GM21423 (cell line): ENCODE results near the gene PARD6A.

Source experiments
- ATAC-seq: cut with Tn5 transposase; IDR thresholded peaks from one replicate; pipeline ENCODE4 v1.9.1; 2021; ENCODE audit warnings: mild to moderate bottlenecking, moderate library complexity; ENCODE audit not compliant: unreplicated experiment

Gene PARD6A

DNA sequence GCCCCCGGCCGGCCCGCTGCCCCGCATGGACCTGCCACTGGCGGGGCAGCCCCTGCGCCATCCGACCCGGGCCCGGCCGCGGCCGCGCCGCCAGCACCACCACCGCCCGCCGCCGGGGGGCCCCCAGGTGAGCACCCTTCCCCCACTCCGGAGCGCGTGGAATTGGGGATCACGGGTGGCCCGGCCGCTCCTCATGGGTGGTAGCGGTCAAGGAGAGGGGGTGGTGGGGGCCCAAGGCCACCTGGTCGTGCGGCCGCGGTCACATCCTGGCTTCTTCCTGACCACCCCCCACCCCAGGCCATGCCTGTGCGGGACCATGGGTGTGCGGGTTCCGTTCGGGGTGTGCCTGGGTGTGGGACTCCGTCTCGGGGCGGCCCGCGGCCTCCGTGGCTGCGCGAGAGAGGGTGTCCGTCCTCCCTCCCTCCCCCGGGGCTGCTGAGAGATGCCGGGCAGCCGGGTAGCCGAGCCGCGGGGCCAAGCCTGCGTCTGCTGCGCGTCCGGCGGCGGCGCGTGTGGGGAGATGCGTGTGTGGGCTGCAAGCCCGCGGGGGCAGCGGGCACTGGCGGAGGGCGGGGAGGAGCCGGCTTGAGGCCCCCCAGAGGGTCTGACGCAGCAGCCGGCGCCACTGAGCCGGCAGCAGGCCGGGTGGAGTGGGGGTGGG, 7.5 kb upstream of the PARD6A start:
- ATAC-seq = no peak

- ATAC-seq = no peak
Measured at GRCh38 chr16:67653789-67654402, 6.9 kb upstream of the PARD6A start.

GRCh38 chr16:67654403-67654911, 6.3 kb upstream of the PARD6A start:
- ATAC-seq = no peak

GRCh38 chr16:67655363-67655762, 5.4 kb upstream of the PARD6A start:
- ATAC-seq = no peak

DNA sequence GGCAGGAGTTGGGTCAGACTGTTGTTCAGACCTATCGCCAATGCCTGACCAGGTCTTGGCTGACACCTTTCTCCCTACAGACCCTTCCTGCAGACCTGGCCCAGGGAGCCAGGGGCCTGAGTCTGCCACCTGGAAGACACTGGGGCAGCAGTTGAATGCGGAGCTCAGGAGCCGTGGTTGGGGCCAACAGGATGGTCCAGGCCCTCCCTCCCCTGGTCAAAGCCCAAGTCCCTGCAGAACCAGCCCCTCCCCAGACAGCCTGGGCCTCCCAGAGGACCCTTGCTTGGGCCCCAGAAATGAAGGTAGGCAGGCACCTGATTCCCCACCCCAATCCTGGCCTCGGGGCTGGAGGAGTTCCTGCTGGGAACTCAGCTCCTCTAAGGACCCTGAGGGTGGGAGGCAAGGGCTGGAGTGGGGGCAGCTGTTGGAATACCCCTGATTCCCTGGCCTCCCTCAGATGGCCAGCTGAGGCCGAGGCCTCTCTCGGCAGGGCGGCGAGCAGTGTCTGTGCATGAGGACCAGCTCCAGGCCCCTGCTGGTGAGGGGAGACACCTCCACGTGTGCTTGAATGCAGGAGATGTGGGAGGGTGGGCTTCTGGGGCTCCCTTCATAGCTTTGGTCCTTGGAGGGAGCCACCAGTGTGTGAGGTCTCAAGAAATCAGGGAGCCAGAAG, 4.3 kb upstream of the PARD6A start:
- ATAC-seq = no peak

DNA sequence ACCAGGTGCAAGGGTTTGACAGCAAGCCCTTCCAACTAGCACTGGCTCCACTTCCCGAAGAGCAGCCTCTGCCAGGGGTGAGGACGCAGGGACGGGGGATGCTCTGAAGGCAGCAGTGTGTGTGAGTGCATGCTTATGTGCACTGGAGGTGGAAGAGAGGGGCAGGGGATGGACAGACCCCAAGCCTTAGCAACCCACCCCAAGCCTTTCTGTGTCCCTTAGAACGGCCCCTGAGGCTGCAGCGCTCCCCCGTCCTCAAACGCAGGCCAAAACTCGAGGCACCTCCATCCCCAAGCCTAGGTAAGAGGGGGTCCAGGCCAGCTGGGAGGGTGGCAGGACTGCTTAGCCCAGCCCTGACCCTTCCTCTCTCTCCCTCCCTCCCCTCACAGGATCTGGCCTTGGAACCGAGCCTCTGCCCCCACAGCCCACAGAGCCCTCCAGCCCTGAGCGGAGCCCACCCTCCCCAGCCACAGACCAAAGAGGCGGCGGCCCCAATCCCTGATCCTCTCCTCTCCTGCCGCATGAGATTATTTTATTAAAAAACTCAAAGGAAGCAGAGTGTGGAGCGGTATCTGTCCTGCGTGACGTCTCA, 3.6 kb upstream of the PARD6A start:
- no peak for ATAC-seq

DNA sequence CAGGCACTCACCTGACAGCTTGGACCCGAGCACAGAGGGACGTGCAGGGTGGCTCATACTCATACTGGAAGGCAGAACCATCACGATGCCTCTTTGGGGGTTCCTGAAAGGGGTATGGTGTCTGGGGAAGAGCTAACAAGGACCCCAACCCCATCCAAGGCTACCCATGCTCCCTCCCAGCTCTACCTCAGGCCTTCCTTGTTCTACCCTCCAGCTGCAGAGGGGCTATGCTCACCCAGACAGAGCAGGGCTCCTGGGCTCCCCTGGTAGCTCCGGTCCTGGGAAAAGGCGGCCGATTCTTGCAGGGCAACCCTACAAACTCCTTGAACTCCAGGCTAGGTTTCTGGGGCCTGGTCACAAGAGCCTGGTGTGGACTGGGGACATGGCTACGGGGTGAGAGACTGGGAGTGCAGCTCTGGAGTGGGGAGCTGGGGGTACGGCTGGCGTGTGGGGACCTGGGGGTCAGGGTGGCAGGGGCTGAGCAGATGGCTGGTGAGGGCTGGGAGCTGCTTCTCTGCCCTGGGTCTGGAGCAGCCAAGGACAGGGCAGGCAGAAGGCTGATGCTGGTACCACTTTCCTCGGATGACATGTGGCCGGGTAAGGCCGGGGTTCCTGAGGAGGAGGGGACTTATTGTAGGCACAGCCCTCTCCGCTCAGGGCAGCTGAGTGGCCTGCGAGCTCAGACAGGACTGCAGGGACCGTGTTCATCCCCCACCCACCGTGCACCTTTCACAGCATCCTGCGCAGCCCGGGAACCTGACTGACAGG, 2.8 kb upstream of the PARD6A start:
- ATAC-seq = no peak

DNA sequence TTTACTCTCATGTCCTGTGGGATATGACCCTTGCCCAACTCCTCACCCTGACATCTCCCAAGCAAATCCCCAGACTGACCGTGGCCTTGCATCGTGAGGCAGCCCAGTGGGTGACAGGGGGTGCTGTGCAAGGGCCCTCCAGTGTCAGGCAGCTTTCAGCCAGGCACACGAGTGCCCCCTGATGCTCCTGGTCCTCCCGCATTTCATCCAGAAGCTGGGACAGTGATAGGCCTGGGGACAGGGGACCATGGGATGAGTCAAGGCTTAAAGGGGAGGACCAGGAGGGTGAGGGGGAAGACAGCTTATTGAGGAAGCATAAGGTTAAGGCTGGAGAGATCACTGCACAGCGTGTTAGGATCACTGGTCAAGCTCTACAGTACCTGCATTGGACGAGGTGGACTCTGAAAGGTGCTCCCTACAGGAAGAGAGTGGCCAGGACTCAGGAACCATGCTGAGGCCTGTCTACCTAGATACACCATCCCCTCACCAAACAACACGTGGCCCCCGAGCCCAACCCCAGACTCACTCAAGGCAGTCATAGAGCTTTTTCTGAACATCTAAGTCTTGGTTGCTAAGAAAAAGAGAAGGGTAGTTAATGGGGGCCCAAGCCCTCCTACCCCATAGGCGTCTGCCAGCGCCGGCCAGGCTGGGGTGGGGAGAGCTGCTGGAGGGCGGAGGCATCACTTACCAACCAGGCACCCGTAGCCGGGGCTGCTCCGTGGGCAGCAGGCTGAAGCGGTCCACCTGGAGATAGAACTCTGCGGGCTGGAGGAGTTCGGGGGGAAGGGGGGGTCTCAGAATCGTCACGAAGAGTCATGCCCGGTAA, 1.7 kb upstream of the PARD6A start:
- ATAC-seq = no peak

- ATAC-seq = peak; percentile 64
Measured at GRCh38 chr16:67659675-67660563, 841 bp upstream of the PARD6A start, which contains the start of gene ACD. TSS of gene ACD (minus strand) at chr16:67660260. CDS start at chr16:67660220, 40 bp downstream.

DNA sequence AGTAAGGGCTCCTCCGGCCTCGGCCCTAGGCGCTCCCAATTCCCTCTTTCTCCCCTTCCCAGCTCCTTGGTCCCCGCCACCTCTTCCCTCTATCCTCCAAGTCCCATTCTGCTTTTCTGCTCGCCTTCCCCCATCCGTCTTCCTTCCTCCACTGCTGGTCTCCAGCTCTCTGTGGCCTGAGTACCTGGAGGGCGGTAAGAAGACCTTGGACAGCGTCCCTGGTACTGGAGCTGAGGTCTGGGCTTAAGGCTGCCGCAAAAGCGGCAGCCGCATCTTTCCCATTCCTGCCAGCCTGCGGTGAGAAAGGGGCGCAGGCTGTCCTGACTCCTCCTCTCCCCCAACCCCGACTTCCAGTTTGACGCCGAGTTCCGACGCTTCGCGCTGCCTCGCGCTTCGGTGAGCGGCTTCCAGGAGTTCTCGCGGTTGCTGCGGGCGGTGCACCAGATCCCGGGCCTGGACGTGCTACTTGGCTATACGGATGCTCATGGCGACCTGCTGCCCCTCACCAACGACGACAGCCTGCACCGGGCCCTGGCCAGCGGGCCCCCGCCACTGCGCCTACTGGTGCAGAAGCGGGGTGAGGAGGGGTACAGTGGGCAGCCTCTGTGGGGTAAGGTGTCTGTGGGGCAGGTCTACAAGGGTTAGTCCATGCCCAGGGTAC, 471 bp downstream of the PARD6A start:
- no peak for ATAC-seq

- ATAC-seq = no peak
Measured at GRCh38 chr16:67661886-67662652, 1.3 kb downstream of the PARD6A start.

DNA sequence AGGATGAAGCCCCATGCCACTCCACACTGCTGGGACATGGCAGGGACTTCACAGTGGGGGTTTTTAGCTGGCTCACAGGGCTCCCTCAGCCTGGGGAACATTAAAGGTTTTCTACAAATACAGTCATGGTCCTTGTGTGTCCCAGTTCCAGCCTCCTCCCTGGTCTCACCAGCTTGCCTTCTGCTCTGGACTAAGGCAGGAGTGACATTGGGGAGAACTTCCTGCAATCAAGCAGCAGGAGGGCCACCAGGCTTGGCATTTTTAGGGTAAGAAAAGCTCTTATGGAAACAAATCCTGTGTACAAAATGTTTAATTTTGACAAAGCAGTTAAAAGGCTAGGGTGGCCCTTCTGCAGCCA, 1.9 kb downstream of the PARD6A start:
- no peak for ATAC-seq

DNA sequence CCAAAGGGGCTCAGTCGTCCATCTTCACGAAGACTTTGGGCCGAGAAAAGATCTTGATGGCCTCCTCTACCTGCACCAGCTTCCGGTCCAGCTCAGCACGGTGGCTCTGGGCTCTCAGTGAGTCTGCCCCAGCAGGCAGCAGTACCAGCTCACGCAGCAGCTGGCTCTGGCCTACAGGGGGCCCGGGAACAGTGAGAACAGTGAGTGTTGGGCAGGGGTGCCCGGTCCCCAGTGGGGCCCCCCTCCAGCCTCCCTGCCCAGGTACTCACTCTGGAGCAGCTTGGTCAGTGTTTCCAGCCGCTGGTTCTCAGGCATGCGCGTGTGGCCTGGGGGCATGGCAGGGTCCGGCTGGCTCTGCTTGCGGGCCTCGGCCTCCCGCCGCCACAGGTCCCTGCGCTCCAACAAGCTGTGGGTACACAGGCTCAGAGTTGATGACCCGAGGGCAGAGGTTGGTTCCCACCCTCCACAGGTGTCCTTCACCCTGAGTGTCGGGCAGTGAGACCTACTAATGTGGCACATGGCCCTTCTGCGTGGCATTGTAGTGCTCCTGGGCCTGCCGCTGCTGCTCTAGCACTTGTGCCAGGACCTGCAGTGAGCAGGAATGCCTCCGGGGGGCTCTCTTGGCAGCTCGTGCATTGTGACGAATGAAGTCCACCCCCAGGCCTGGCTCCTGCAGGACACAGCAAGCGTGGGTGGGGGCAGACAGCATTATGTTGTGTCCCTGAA, 2.6 kb downstream of the PARD6A start:
- no peak for ATAC-seq

GRCh38 chr16:67663877-67664222, 3.1 kb downstream of the PARD6A start:
- no peak for ATAC-seq

GRCh38 chr16:67664258-67664657, 3.5 kb downstream of the PARD6A start:
- ATAC-seq = no peak

DNA sequence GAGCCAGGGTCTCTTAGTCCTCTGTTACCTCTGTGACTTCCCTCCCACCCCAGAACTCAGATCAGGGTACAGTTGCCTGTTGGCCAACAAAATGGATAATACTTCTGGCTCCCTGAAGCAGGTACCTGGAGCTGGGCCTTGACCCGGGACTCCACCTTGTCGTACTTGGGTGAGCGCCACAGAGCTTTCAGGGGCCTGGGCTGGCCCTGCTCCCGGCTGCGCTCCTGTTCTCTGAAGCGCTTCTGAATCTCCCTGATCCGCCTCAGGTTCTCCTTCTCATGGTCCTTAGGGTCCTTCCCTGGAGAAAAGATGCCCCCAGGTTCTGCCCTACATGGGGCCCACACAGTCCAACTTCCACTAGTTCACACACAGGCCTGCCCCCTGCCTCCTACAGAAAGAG, 4.1 kb downstream of the PARD6A start:
- no peak for ATAC-seq

GRCh38 chr16:67665598-67665997, 4.8 kb downstream of the PARD6A start:
- no peak for ATAC-seq
